RWPE2 (cell line): ENCODE measurements around the gene VWA2.

ENCODE experiments used
- ATAC-seq: fragments of 200-7000 bp; cut with Tn5 transposase; 3 replicates; pipeline ENCODE4 v1.9.1; 2021; ENCODE audit warnings: low read depth
- DNase-seq: peaks from one replicate; pipeline ENCODE4 v3.0.0-alpha.2; 2020; ENCODE audit warnings: low spot score
- H3K27ac ChIP-seq: fragments of 450-650 bp; 2 replicates; pipeline ENCODE4 v1.5.1; 2017; ENCODE audit warnings: mild to moderate bottlenecking; ENCODE audit not compliant: poor library complexity, severe bottlenecking
- H3K27me3 ChIP-seq: fragments of 250-450 bp; sonication (Bioruptor Pico); 2 replicates; pipeline ENCODE4 v1.5.1; 2021; ENCODE audit warnings: mild to moderate bottlenecking, moderate library complexity; ENCODE audit not compliant: insufficient read depth, poor library complexity, severe bottlenecking
- H3K36me3 ChIP-seq: fragments of 250-450 bp; sonication (Bioruptor Pico); 2 replicates; pipeline ENCODE4 v1.5.1; 2020; ENCODE audit warnings: low read depth, mild to moderate bottlenecking, moderate library complexity
- H3K4me1 ChIP-seq: fragments of 250-450 bp; sonication (Bioruptor Pico); 2 replicates; pipeline ENCODE4 v1.5.1; 2021; ENCODE audit warnings: mild to moderate bottlenecking, moderate library complexity; ENCODE audit not compliant: insufficient read depth, poor library complexity, severe bottlenecking
- H3K4me3 ChIP-seq: fragments of 250-450 bp; sonication (Bioruptor Pico); 2 replicates; pipeline ENCODE4 v1.5.1; 2021; ENCODE audit warnings: mild to moderate bottlenecking, moderate library complexity; ENCODE audit not compliant: severe bottlenecking
- H3K9me3 ChIP-seq: fragments of 250-450 bp; sonication (Bioruptor Pico); 2 replicates; pipeline ENCODE4 v1.5.1; 2021; ENCODE audit warnings: mild to moderate bottlenecking, moderate library complexity; ENCODE audit not compliant: severe bottlenecking
- TF ChIP-seq, protein P1 (sequence below): fragments of 450-650 bp; IDR thresholded peaks from one replicate; pipeline ENCODE4 v1.5.1; 2017; ENCODE audit warnings: mild to moderate bottlenecking, moderate library complexity; ENCODE audit not compliant: poor library complexity, severe bottlenecking

VWA2 gene

DNA sequence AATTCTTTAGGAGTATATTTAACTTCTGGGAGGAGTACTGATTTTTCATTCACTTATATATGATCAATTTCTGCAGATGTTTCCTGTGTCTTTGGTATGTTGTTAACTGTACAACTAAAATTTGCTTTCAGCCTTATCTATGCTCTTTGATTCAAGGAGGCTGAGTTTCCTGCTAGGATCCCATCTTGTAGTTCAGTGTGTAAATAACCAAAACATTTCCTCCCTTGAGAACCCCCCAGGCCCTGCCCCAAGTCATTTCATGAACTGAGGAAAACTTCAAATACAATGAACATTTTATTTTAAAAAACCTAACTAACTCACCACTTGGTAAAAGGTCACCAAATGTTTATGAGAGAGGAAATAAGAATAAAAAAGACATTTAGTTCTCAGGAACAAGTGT, 55.5 kb downstream of the VWA2 start:
- H3K27ac ChIP-seq, result no peak overlapping the region
- no peaks in the 10 kb centered on the region for H3K27me3 ChIP-seq
- H3K9me3 ChIP-seq, result peaks cover 4% of the 10 kb centered on the region
- H3K4me3 ChIP-seq, result no peak overlapping the region
- H3K4me1 ChIP-seq, result no peaks in the 10 kb centered on the region
- TF ChIP-seq, protein P1, sequence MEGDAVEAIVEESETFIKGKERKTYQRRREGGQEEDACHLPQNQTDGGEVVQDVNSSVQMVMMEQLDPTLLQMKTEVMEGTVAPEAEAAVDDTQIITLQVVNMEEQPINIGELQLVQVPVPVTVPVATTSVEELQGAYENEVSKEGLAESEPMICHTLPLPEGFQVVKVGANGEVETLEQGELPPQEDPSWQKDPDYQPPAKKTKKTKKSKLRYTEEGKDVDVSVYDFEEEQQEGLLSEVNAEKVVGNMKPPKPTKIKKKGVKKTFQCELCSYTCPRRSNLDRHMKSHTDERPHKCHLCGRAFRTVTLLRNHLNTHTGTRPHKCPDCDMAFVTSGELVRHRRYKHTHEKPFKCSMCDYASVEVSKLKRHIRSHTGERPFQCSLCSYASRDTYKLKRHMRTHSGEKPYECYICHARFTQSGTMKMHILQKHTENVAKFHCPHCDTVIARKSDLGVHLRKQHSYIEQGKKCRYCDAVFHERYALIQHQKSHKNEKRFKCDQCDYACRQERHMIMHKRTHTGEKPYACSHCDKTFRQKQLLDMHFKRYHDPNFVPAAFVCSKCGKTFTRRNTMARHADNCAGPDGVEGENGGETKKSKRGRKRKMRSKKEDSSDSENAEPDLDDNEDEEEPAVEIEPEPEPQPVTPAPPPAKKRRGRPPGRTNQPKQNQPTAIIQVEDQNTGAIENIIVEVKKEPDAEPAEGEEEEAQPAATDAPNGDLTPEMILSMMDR, result no peak
- peaks cover 36% of the 10 kb centered on the region for H3K36me3 ChIP-seq
- ATAC-seq (no peak), DNase-seq (no peak)

DNA sequence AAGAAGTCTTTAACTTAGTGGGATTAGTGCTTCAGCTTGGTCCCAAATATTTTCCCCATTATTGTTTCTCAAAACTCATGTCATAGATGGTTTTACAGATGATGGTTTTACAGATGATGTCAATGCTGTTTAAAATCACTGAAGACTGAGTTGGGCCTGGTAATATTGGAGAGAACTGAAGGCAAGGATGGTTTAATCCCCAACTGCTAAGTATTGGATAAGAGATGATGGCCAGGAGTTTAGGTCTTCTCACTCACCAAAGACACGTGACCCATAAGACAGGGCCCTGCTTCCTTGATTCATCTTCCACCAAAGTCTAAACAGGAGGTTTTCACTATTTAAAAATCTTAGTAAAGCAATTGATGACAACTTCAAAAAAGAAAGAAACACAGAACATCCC, 56.3 kb downstream of the VWA2 start:
- no peak overlapping the region for H3K27ac ChIP-seq
- peaks cover 4% of the 10 kb centered on the region for H3K9me3 ChIP-seq
- ATAC-seq, result no peak
- no peaks in the 10 kb centered on the region for H3K27me3 ChIP-seq
- no peak overlapping the region for H3K4me3 ChIP-seq
- TF ChIP-seq, protein P1, result no peak
- no peaks in the 10 kb centered on the region for H3K4me1 ChIP-seq
- H3K36me3 ChIP-seq, result peaks cover 39% of the 10 kb centered on the region
- no peak for DNase-seq

DNA sequence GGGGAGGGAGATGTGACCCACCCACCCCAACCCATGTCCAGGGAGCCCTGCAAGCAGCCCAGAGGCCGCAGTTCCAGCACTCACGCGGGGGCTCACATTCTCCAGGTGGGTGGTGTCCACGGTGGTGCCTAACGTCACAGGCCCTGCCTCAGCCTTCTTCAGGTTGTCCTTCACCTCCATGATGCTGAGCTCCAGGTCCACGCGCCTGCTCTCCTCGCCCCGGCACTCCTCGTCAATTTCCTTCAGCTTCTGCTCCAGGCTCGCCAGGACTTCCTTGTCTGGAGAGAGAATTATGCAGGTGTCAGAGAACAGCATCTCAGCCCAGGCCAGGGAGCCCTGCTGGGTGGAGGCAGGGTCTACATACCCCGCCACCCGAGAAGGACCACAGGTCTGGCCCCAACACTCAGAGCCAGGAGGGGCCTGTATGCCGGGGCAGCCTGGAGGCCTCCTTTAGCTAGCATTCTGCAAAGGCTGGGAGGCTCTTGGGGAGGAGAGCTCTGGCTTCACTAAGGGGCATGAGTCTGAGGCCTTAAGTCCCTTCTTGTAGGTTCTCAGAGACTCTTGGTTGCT, 58.2 kb downstream of the VWA2 start:
- no peak overlapping the region for H3K4me3 ChIP-seq
- ATAC-seq, result no peak
- H3K36me3 ChIP-seq, result peaks cover 44% of the 10 kb centered on the region
- peaks cover 4% of the 10 kb centered on the region for H3K9me3 ChIP-seq
- H3K27ac ChIP-seq, result no peak overlapping the region
- TF ChIP-seq, protein P1, result no peak
- H3K27me3 ChIP-seq, result no peaks in the 10 kb centered on the region
- no peak for DNase-seq
- H3K4me1 ChIP-seq, result peaks cover 3% of the 10 kb centered on the region

DNA sequence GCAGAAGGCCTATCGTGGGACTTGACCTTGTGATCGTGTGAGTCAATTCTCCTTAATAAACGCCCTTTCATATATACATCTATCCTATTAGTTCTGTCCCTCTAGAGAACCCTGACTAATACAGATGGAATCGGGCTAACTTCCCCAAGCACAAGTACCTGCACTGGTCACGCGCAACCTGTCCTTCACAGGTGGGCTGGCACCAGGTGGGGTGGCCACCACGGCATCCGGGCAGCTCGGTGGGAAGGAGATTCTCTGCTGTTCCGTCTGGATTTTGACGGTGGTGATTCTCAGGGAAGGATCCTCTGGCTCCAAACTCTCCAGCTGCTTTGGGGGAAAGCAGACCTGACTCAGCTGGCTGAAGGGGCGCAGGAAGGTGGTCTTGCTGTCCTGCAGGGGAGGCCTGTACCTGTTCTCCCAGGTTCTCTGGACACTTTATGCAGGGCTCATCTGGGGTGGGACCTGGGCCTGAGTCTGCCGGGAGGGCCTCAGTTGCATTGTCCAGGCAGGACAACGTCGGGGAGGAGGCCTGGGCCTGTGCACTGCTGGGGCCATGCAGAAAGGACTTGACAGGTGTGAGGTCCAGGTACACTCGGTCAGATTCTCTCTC, 61.1 kb downstream of the VWA2 start:
- DNase-seq, result no peak
- Histone ChIP-seq H3K4me1 (peaks cover 9% of the 10 kb centered on the region), H3K9me3 (peaks cover 4% of the 10 kb centered on the region), H3K27me3 (no peaks in the 10 kb centered on the region), H3K36me3 (peaks cover 33% of the 10 kb centered on the region), H3K4me3 (no peak overlapping the region), H3K27ac (no peak overlapping the region)
- no peak for ATAC-seq
- TF ChIP-seq, protein P1, result no peak

DNA sequence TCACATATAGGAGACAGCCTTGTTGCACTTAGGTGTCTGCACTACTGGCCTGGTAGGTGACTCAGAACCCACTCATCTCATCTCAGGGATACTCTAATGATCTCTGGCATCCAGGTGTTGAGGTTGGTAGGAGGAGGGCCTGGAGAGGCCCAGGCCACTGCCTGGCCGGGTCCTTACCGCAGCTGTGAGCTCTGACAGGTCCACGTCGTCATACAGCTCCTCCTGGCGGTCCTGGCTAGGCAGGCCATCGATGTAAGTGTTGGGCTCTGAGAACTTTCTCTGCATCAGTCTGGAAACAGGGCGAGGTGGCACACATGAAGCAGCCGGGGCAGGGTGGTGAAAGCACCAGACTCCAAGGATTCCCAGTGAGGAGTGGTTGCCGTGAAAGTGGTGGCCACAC, 62.1 kb downstream of the VWA2 start:
- ATAC-seq, result peak; percentile 98
- Histone ChIP-seq H3K4me1 (peaks cover 9% of the 10 kb centered on the region), H3K36me3 (peaks cover 23% of the 10 kb centered on the region), H3K27ac (peak overlapping the region; percentile 3), H3K27me3 (no peaks in the 10 kb centered on the region), H3K4me3 (no peak overlapping the region), H3K9me3 (no peaks in the 10 kb centered on the region)
- TF ChIP-seq, protein P1, result peak; percentile 79
- peak; percentile 88 for DNase-seq
